Caco-2 (cell line): ENCODE results near the gene SCAPER. TPM values are rescaled to one million over a fixed set of nuclear protein-coding genes. Genes with fewer than 3 reads are reported as not detected.

Experiments
- BruUV-seq: library from RNA; stranded (reverse); fragments of 400-500 nt; replicated peaks from 2 replicates; lab custom pipeline; 2021; lab: Mats Ljungman, UMichigan
- CTCF ChIA-PET: fragments of 300-600 bp; sonication (Branson Sonifier 250); formaldehyde crosslinking; loops from one replicate; lab custom pipeline; 2022; ENCODE audit warnings: antibody characterized with exemption; lab: Charles Lee
- POLR2A ChIA-PET: fragments of 300-600 bp; sonication (Branson Sonifier 250); formaldehyde crosslinking; loops from one replicate; lab custom pipeline; 2022; ENCODE audit warnings: antibody characterized with exemption; lab: Charles Lee
- DNase-seq, 2 experiments: peaks; one replicate each; pipeline versions ENCODE4 v3.0.0 to v3.0.0-alpha.2; 2020 to 2022
- H3K27me3 ChIP-seq: replicated peaks from 2 replicates; pipeline ENCODE4 v1.6.0; 2011; ENCODE audit warnings: low read length; ENCODE audit not compliant: control insufficient read depth, insufficient read depth
- H3K36me3 ChIP-seq: 2 replicates; pipeline ENCODE4 v1.5.1; 2011; ENCODE audit warnings: low read length; ENCODE audit not compliant: control insufficient read depth, insufficient read depth
- H3K4me1 ChIP-seq: fragments of 250-450 bp; sonication (Bioruptor Pico); 2 replicates; pipeline ENCODE4 v1.5.1; 2020; ENCODE audit warnings: mild to moderate bottlenecking
- H3K4me3 ChIP-seq: 2 replicates; pipeline ENCODE4 v1.5.1; 2011; ENCODE audit warnings: low read depth, mild to moderate bottlenecking, control low read depth, low read length
- H3K9me3 ChIP-seq: fragments of 250-450 bp; sonication (Bioruptor Pico); 2 replicates; pipeline ENCODE4 v1.5.1; 2020; ENCODE audit warnings: mild to moderate bottlenecking, moderate library complexity
- H3K27ac Mint-ChIP-seq: one replicate; pipeline ENCODE4 v1.8.0; 2022; ENCODE audit warnings: mixed read lengths; ENCODE audit not compliant: unreplicated experiment
- H3K27me3 Mint-ChIP-seq: one replicate; pipeline ENCODE4 v1.8.0; 2022; ENCODE audit warnings: mixed read lengths; ENCODE audit not compliant: insufficient read depth, unreplicated experiment
- H3K36me3 Mint-ChIP-seq: one replicate; pipeline ENCODE4 v1.8.0; 2022; ENCODE audit warnings: mild to moderate bottlenecking, mixed read lengths; ENCODE audit not compliant: insufficient read depth, unreplicated experiment
- H3K4me1 Mint-ChIP-seq: one replicate; pipeline ENCODE4 v1.8.0; 2022; ENCODE audit warnings: low read depth, mixed read lengths; ENCODE audit not compliant: unreplicated experiment
- H3K4me3 Mint-ChIP-seq: one replicate; pipeline ENCODE4 v1.8.0; 2022; ENCODE audit warnings: mild to moderate bottlenecking, moderate library complexity, mixed read lengths; ENCODE audit not compliant: unreplicated experiment
- H3K9me3 Mint-ChIP-seq: one replicate; pipeline ENCODE4 v1.8.0; 2022; ENCODE audit warnings: mixed read lengths; ENCODE audit not compliant: unreplicated experiment
- intact Hi-C: fragments of 100-400 bp; cut with micrococcal nuclease; formaldehyde crosslinking; loops from one replicate; pipeline ENCODE4 v1.10.0; 2022; ENCODE audit not compliant: unreplicated experiment
- total RNA-seq: library from RNA; stranded (reverse); gene quantifications from 2 replicates; pipeline ENCODE4 v1.2.3, GENCODE V29; 2022
- TF ChIP-seq, protein P1 (sequence below), 2 experiments: fragments of 200-600 bp in 1 of 2; IDR thresholded peaks; 1 replicate in 1 of 2; 2 replicates in 1 of 2; pipeline versions ENCODE4 v1.5.1 to v1.8.0; 2011 to 2022; ENCODE audit warnings: antibody characterized with exemption in 1 of 2, control low read depth in 1 of 2, inconsistent platforms in 1 of 2, low read depth in 1 of 2, low read length in 1 of 2, mild to moderate bottlenecking in 1 of 2, moderate library complexity in 1 of 2; ENCODE audit not compliant: insufficient read depth in 1 of 2, severe bottlenecking in 1 of 2, unreplicated experiment in 1 of 2

The SCAPER gene
- total RNA-seq, 1 experiment from 2014 or later: 24.6 TPM

DNA sequence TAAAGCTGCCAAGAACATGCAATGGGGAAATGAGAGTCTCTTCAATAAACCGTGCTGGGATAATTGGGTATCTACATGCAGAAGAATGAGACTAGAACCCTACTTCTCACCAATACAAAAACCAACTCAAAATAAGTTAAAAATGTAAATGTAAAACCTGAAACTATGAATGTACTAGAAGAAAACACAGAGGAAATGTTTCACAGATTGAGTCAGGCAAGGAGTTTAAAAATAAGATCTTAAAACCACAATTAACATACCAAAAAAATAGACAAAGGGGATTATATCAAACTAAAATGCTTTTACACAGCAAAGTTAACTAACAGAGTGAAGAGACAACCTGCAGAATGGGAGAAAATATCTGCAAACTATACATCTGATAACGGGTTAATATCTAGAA, 478.2 kb downstream of the SCAPER start:
- BruUV-seq: no TSS peak
- Mint-ChIP-seq H3K4me1 (no peaks in the 10 kb centered on the region), H3K9me3 (peaks cover 8% of the 10 kb centered on the region), H3K27ac (no peak overlapping the region), H3K27me3 (no peaks in the 10 kb centered on the region), H3K4me3 (no peak overlapping the region), H3K36me3 (no peaks in the 10 kb centered on the region)
- H3K9me3 ChIP-seq: no peaks in the 10 kb centered on the region
- CTCF ChIA-PET: no interaction called here
- DNase-seq: no peak
- H3K27me3 ChIP-seq: no peaks in the 10 kb centered on the region
- no peaks in the 10 kb centered on the region for H3K36me3 ChIP-seq
- TF ChIP-seq, protein P1, sequence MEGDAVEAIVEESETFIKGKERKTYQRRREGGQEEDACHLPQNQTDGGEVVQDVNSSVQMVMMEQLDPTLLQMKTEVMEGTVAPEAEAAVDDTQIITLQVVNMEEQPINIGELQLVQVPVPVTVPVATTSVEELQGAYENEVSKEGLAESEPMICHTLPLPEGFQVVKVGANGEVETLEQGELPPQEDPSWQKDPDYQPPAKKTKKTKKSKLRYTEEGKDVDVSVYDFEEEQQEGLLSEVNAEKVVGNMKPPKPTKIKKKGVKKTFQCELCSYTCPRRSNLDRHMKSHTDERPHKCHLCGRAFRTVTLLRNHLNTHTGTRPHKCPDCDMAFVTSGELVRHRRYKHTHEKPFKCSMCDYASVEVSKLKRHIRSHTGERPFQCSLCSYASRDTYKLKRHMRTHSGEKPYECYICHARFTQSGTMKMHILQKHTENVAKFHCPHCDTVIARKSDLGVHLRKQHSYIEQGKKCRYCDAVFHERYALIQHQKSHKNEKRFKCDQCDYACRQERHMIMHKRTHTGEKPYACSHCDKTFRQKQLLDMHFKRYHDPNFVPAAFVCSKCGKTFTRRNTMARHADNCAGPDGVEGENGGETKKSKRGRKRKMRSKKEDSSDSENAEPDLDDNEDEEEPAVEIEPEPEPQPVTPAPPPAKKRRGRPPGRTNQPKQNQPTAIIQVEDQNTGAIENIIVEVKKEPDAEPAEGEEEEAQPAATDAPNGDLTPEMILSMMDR (IDR thresholded peaks at IDR 0.05; ENCODE audit: insufficient read depth in 1 of 2, low read depth in 1 of 2, low read length in 1 of 2, severe bottlenecking in 1 of 2, unreplicated experiment in 1 of 2): no peak
- POLR2A ChIA-PET: no interaction called here
- H3K4me3 ChIP-seq: no peak overlapping the region
- no peaks in the 10 kb centered on the region for H3K4me1 ChIP-seq
- intact Hi-C loops: no loop called here

DNA sequence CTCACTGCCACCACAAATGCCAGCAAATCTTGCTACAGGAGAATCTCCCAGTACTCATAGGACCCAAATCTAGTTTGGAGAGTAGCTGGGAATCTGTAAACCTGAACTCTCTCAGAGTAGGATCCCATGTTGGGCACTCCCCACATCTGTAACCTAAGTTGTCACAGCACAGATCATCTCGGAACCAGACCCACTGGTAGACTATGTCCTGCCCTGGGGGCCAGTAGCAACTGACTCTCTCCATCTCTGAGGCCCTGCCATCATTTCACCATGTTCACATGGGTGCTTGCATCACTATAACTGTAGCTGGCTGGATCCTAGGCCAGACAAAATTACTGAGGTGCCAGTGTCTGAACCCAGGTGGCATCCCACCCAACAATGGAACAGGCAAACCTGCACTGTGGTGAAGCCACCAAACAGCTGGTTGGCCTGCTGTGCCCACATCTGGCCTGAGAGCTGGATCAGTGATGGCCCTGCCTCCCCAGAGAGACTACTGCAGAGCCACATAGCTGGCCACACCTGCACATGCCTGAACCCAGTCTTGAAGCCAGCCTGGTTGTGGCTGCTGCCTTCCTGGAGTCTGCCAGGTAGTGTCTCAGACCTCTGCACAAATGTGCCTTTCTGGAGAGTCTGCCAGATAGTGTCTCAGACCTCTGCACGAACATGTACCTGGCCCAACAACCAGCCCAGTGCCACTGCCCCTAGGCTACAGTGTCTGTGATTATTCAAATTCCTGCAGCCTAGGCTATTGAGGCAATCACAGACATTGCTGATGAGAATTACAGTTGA, 486.6 kb downstream of the SCAPER start:
- Histone ChIP-seq H3K4me3 (no peak overlapping the region), H3K9me3 (no peaks in the 10 kb centered on the region), H3K36me3 (no peaks in the 10 kb centered on the region), H3K4me1 (peaks cover 3% of the 10 kb centered on the region; the same call in 1 of the 2 replicates), H3K27me3 (no peaks in the 10 kb centered on the region)
- Mint-ChIP-seq H3K4me3 (no peak overlapping the region), H3K9me3 (no peaks in the 10 kb centered on the region), H3K27me3 (no peaks in the 10 kb centered on the region), H3K36me3 (no peaks in the 10 kb centered on the region), H3K4me1 (peaks cover 1% of the 10 kb centered on the region), H3K27ac (no peak overlapping the region)
- no peak for DNase-seq
- CTCF ChIA-PET: no interaction called here
- POLR2A ChIA-PET: no interaction called here
- BruUV-seq: no TSS peak
- TF ChIP-seq, protein P1 (IDR thresholded peaks at IDR 0.05; ENCODE audit: insufficient read depth in 1 of 2, low read depth in 1 of 2, low read length in 1 of 2, severe bottlenecking in 1 of 2, unreplicated experiment in 1 of 2): no peak
- intact Hi-C loops: no loop called here

DNA sequence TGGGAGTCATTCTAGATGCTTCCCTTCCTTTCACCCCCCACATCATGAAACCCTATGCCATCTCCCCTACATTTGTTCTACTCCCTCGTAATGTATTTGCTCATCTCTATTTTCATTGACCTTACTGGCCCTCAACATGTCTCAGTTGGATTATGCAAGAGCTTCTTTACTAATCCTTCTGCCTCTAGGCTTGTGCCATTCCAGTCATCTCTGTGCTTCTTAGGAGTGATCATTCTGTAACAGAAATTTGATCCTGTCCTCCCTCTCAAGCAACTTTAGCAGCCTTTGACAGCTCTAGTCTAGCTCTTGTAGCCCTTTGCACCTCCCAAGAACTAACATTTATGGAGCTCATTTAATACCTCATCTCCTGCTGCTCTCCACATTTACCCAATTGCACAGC, 503.9 kb downstream of the SCAPER start:
- Mint-ChIP-seq H3K27me3 (no peaks in the 10 kb centered on the region), H3K9me3 (no peaks in the 10 kb centered on the region), H3K4me1 (peaks cover 7% of the 10 kb centered on the region), H3K27ac (no peak overlapping the region), H3K36me3 (no peaks in the 10 kb centered on the region), H3K4me3 (no peak overlapping the region)
- no TSS peak for BruUV-seq
- Histone ChIP-seq H3K4me3 (no peak overlapping the region), H3K27me3 (no peaks in the 10 kb centered on the region), H3K36me3 (no peaks in the 10 kb centered on the region; the same call in 1 of the 2 replicates), H3K9me3 (no peaks in the 10 kb centered on the region), H3K4me1 (no peaks in the 10 kb centered on the region)
- TF ChIP-seq, protein P1 (IDR thresholded peaks at IDR 0.05; ENCODE audit: insufficient read depth in 1 of 2, low read depth in 1 of 2, low read length in 1 of 2, severe bottlenecking in 1 of 2, unreplicated experiment in 1 of 2): no peak
- intact Hi-C loops: no loop called here
- no peak for DNase-seq
- POLR2A ChIA-PET: no interaction called here
- CTCF ChIA-PET: no interaction called here
